ENCODE data around the gene NAV1. TPM values are rescaled to one million over a fixed set of nuclear protein-coding genes. Genes with fewer than 3 reads are reported as not detected.

Gene NAV1
- total RNA-seq, 1 experiment from 2014 or later: 45.3 TPM

- TF ChIP-seq EZH2 (IDR thresholded peaks at IDR 0.05; ENCODE audit: low read depth) (no peak), CTCF (conservative IDR thresholded peaks at IDR 0.05) (no peak)
Measured at GRCh38 chr1:201568859-201569294, 29.9 kb downstream of the NAV1 start.

GRCh38 chr1:201570181-201570885 is 31.4 kb downstream of the NAV1 start:
- H3K27me3 ChIP-seq (ENCODE audit: insufficient read depth, low read depth): no peaks in the 10 kb centered on the region
- H3F3A ChIP-seq (ENCODE audit: insufficient read depth, low read depth): no peaks in the 10 kb centered on the region
- H3K4me1 ChIP-seq (replicated peaks; ENCODE audit: insufficient read depth): no peaks in the 10 kb centered on the region
- H3K9me2 ChIP-seq (ENCODE audit: insufficient read depth): no peaks in the 10 kb centered on the region
- no peaks in the 10 kb centered on the region for H3K79me2 ChIP-seq (ENCODE audit: low read depth)
- no peak overlapping the region for H3K27ac ChIP-seq
- no peak for TF ChIP-seq EZH2 (IDR thresholded peaks at IDR 0.05; ENCODE audit: low read depth)
- no peak for TF ChIP-seq CTCF (conservative IDR thresholded peaks at IDR 0.05)
- no peak overlapping the region for H2AFZ ChIP-seq
- intact Hi-C loops (cut with micrococcal nuclease; ENCODE audit: unreplicated experiment): no loop called here
- CTCF ChIA-PET: no interaction called here
- no peaks in the 10 kb centered on the region for H4K20me1 ChIP-seq (ENCODE audit: insufficient read depth)
- POLR2A ChIA-PET (ENCODE audit: unreplicated experiment): no interaction called here
- no peaks in the 10 kb centered on the region for H3K36me3 ChIP-seq (ENCODE audit: low read depth)
- no peak for DNase-seq
- no peak overlapping the region for H3K4me2 ChIP-seq
- BruUV-seq (replicated peaks): no TSS peak
- no peaks in the 10 kb centered on the region for H3K9me3 ChIP-seq (ENCODE audit: insufficient read depth, low read depth)
- H3K4me3 ChIP-seq: no peak overlapping the region

More at GRCh38 chr1:201568859-201569294, 29.9 kb downstream of the NAV1 start:
- ChIA-PET POLR2A (ENCODE audit: unreplicated experiment) (no interaction called here), CTCF (interaction anchor here (0.6 kb wide), 1 partner anchor 13 kb away, joined by 3 read pairs; no protein-coding TSS in a partner anchor)
- no peaks in the 10 kb centered on the region for H3K36me3 ChIP-seq (ENCODE audit: low read depth)
- no peaks in the 10 kb centered on the region for H3K9me2 ChIP-seq (ENCODE audit: insufficient read depth)
- no peak overlapping the region for H3K4me2 ChIP-seq
- no peaks in the 10 kb centered on the region for H3K4me1 ChIP-seq (replicated peaks; ENCODE audit: insufficient read depth)
- no TSS peak for BruUV-seq (replicated peaks)
- H3K79me2 ChIP-seq (ENCODE audit: low read depth): no peaks in the 10 kb centered on the region
- H3K4me3 ChIP-seq: no peak overlapping the region
- no peak overlapping the region for H2AFZ ChIP-seq
- no peaks in the 10 kb centered on the region for H3K27me3 ChIP-seq (ENCODE audit: insufficient read depth, low read depth)
- H4K20me1 ChIP-seq (ENCODE audit: insufficient read depth): no peaks in the 10 kb centered on the region
- no peaks in the 10 kb centered on the region for H3K9me3 ChIP-seq (ENCODE audit: insufficient read depth, low read depth)
- H3K27ac ChIP-seq: no peak overlapping the region
- no peak for DNase-seq
- intact Hi-C loops (cut with micrococcal nuclease; ENCODE audit: unreplicated experiment): no loop called here
- H3F3A ChIP-seq (ENCODE audit: insufficient read depth, low read depth): no peaks in the 10 kb centered on the region

- Histone ChIP-seq H3K79me2 (ENCODE audit: low read depth) (no peaks in the 10 kb centered on the region), H3K4me1 (replicated peaks; ENCODE audit: insufficient read depth) (no peaks in the 10 kb centered on the region), H3K27ac (no peak overlapping the region), H3K36me3 (ENCODE audit: low read depth) (no peaks in the 10 kb centered on the region), H3K9me3 (ENCODE audit: insufficient read depth, low read depth) (no peaks in the 10 kb centered on the region), H3F3A (ENCODE audit: insufficient read depth, low read depth) (no peaks in the 10 kb centered on the region), H3K4me2 (no peak overlapping the region), H2AFZ (no peak overlapping the region), H4K20me1 (ENCODE audit: insufficient read depth) (no peaks in the 10 kb centered on the region), H3K27me3 (ENCODE audit: insufficient read depth, low read depth) (no peaks in the 10 kb centered on the region), H3K4me3 (no peak overlapping the region), H3K9me2 (ENCODE audit: insufficient read depth) (no peaks in the 10 kb centered on the region)
- POLR2A ChIA-PET (ENCODE audit: unreplicated experiment): no interaction called here
- intact Hi-C loops (cut with micrococcal nuclease; ENCODE audit: unreplicated experiment): no loop called here
- CTCF ChIA-PET: no interaction called here
- no TSS peak for BruUV-seq (replicated peaks)
- no peak for TF ChIP-seq CTCF (conservative IDR thresholded peaks at IDR 0.05)
- no peak for TF ChIP-seq EZH2 (IDR thresholded peaks at IDR 0.05; ENCODE audit: low read depth)
- DNase-seq: no peak
Measured at GRCh38 chr1:201570886-201571624, 32.1 kb downstream of the NAV1 start.
